ENCODE results near the gene CCNK.

CCNK gene

GRCh38 chr14:99471731-99472130 lies 9.5 kb upstream of the CCNK start:
- H4K20me1 ChIP-seq (ENCODE audit: insufficient read depth): no peaks in the 10 kb centered on the region
- no peaks in the 10 kb centered on the region for H3K4me1 ChIP-seq (ENCODE audit: low read depth, poor library complexity, severe bottlenecking)
- peaks cover 55% of the 10 kb centered on the region for H3K79me2 ChIP-seq (ENCODE audit: insufficient read depth, low read depth)
- no peaks in the 10 kb centered on the region for H3K27me3 ChIP-seq (ENCODE audit: insufficient read depth, low read depth)
- no peak overlapping the region for H2AFZ ChIP-seq (ENCODE audit: low read depth)
- H3K9ac ChIP-seq: no peak overlapping the region
- no peak overlapping the region for H3K4me2 ChIP-seq
- no peak overlapping the region for H3K27ac ChIP-seq
- H3K36me3 ChIP-seq (ENCODE audit: insufficient read depth): no peaks in the 10 kb centered on the region
- no peak overlapping the region for H3K4me3 ChIP-seq (IDR thresholded peaks at IDR 0.05; ENCODE audit: insufficient read depth, low read depth, low read length)
- TF ChIP-seq CTCF (conservative IDR thresholded peaks at IDR 0.05; ENCODE audit: low read depth, low read length): no peak

- Histone ChIP-seq H3K36me3 (ENCODE audit: insufficient read depth) (no peaks in the 10 kb centered on the region), H3K4me2 (no peak overlapping the region), H3K27me3 (ENCODE audit: insufficient read depth, low read depth) (no peaks in the 10 kb centered on the region), H3K27ac (no peak overlapping the region), H4K20me1 (ENCODE audit: insufficient read depth) (no peaks in the 10 kb centered on the region), H3K4me3 (IDR thresholded peaks at IDR 0.05; ENCODE audit: insufficient read depth, low read depth, low read length) (no peak overlapping the region), H3K79me2 (ENCODE audit: insufficient read depth, low read depth) (peaks cover 56% of the 10 kb centered on the region), H3K4me1 (ENCODE audit: low read depth, poor library complexity, severe bottlenecking) (no peaks in the 10 kb centered on the region), H3K9ac (no peak overlapping the region), H2AFZ (ENCODE audit: low read depth) (no peak overlapping the region)
- TF ChIP-seq CTCF (conservative IDR thresholded peaks at IDR 0.05; ENCODE audit: low read depth, low read length): no peak
These were observed 8.3 kb upstream of the CCNK start for GRCh38 chr14:99472937-99473336.

GRCh38 chr14:99473458-99473857 lies 7.8 kb upstream of the CCNK start:
- Histone ChIP-seq H3K27ac (no peak overlapping the region), H3K36me3 (ENCODE audit: insufficient read depth) (no peaks in the 10 kb centered on the region), H3K27me3 (ENCODE audit: insufficient read depth, low read depth) (no peaks in the 10 kb centered on the region), H3K4me3 (IDR thresholded peaks at IDR 0.05; ENCODE audit: insufficient read depth, low read depth, low read length) (no peak overlapping the region), H3K4me2 (no peak overlapping the region), H3K9ac (no peak overlapping the region), H4K20me1 (ENCODE audit: insufficient read depth) (no peaks in the 10 kb centered on the region), H3K79me2 (ENCODE audit: insufficient read depth, low read depth) (peaks cover 61% of the 10 kb centered on the region), H2AFZ (ENCODE audit: low read depth) (no peak overlapping the region), H3K4me1 (ENCODE audit: low read depth, poor library complexity, severe bottlenecking) (no peaks in the 10 kb centered on the region)
- no peak for TF ChIP-seq CTCF (conservative IDR thresholded peaks at IDR 0.05; ENCODE audit: low read depth, low read length)

- Histone ChIP-seq H3K79me2 (ENCODE audit: insufficient read depth, low read depth) (peaks cover 72% of the 10 kb centered on the region), H3K27me3 (ENCODE audit: insufficient read depth, low read depth) (no peaks in the 10 kb centered on the region), H3K4me1 (ENCODE audit: low read depth, poor library complexity, severe bottlenecking) (peaks cover 9% of the 10 kb centered on the region), H4K20me1 (ENCODE audit: insufficient read depth) (no peaks in the 10 kb centered on the region), H3K4me2 (no peak overlapping the region), H3K4me3 (IDR thresholded peaks at IDR 0.05; ENCODE audit: insufficient read depth, low read depth, low read length) (no peak overlapping the region), H3K36me3 (ENCODE audit: insufficient read depth) (no peaks in the 10 kb centered on the region), H3K27ac (no peak overlapping the region), H2AFZ (ENCODE audit: low read depth) (no peak overlapping the region), H3K9ac (no peak overlapping the region)
- no peak for TF ChIP-seq CTCF (conservative IDR thresholded peaks at IDR 0.05; ENCODE audit: low read depth, low read length)
These were observed 6.0 kb upstream of the CCNK start for GRCh38 chr14:99475179-99475578.
